ENCODE results near the gene S100B. TPM values are rescaled to one million over a fixed set of nuclear protein-coding genes. Genes with fewer than 3 reads are reported as not detected.

Gene S100B
- total and polyA plus RNA-seq, 2 donors (not counting 3 experiments of a cell fraction or from before 2014, with no cell fraction given): not detected

DNA sequence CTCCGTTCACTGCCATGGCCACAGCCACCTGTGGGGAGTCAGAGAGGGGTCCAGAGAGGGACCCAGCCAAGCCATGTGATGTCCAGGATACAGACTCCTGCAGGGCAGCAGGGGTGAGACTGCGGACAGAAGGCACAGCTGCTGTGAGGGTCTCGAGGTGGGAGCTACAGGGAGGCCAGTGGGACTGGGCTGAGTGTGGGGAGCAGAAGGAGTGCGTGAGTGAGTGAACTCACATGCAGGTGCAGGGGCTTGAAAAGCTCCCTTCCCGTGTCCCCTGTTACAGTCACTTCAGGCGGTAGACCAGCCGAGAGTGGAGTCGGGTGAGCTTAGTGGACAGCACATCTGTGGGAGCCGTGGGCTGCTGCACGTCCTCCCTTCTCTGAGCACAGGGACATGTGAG, 42.4 kb downstream of the S100B start:
- DNase-seq (ENCODE audit: low read depth, low spot score) (no peak), FAIRE-seq (no peak)
- Histone ChIP-seq H3K36me3 (ENCODE audit: control insufficient read depth in 2 of 2, extremely low read depth in 1 of 2, insufficient read depth in 2 of 2, low read length in 2 of 2) (peaks cover 8 to 70% of the 10 kb centered on the region in 2 experiments), H3K9me3 (replicated peaks; ENCODE audit: control insufficient read depth, insufficient read depth, low read length) (no peaks in the 10 kb centered on the region), H3K27me3 (ENCODE audit: control insufficient read depth in 2 of 2, insufficient read depth in 2 of 2, low read length in 2 of 2) (no peaks in the 10 kb centered on the region), H3K9me1 (replicated peaks; ENCODE audit: control insufficient read depth, extremely low read depth, insufficient read depth, low read length) (no peaks in the 10 kb centered on the region), H3K4me1 (ENCODE audit: control insufficient read depth, extremely low read depth, insufficient read depth, low read length) (peaks cover 7% of the 10 kb centered on the region), H3K4me3 (replicated peaks in 1 of 3; ENCODE audit: insufficient read depth in 1 of 3, low read depth in 1 of 3, low read length in 3 of 3) (no peak overlapping the region), H3K9ac (replicated peaks; ENCODE audit: extremely low read depth, insufficient read depth, low read length) (no peak overlapping the region), H3K79me2 (ENCODE audit: control insufficient read depth, insufficient read depth, low read length) (no peaks in the 10 kb centered on the region), H3K27ac (ENCODE audit: insufficient read depth, low read depth, low read length) (no peak overlapping the region), H3K4me2 (ENCODE audit: insufficient read depth, low read length) (no peak overlapping the region), H2AFZ (ENCODE audit: low read depth, low read length) (no peak overlapping the region), H4K20me1 (replicated peaks; ENCODE audit: control insufficient read depth, extremely low read depth, insufficient read depth, low read length) (no peaks in the 10 kb centered on the region)
- ChIA-PET POLR2A (interaction anchor here (0.6 kb wide), 1 partner anchor 47 kb away, joined by 4 read pairs; no protein-coding TSS in a partner anchor), CTCF (no interaction called here)
- TF ChIP-seq POLR2AphosphoS5 (IDR thresholded peaks at IDR 0.05; ENCODE audit: insufficient read depth, low read depth, low read length) (no peak), POLR2A (IDR thresholded peaks at IDR 0.05; ENCODE audit: low read depth, low read length) (no peak), FOS (IDR thresholded peaks at IDR 0.05; ENCODE audit: borderline replicate concordance, insufficient read depth, low read length) (no peak), JUN (IDR thresholded peaks at IDR 0.05; ENCODE audit: borderline replicate concordance, insufficient read depth, insufficient read length, low read depth) (no peak), GATA2 (IDR thresholded peaks at IDR 0.05; ENCODE audit: insufficient read depth, insufficient read length, low read depth, low read length) (no peak), MYC (IDR thresholded peaks at IDR 0.05; ENCODE audit: low read depth, low read length) (no peak), EZH2 (IDR thresholded peaks at IDR 0.05; ENCODE audit: borderline replicate concordance, low read depth, low read length, severe bottlenecking) (no peak)
- TF ChIP-seq, protein P1, sequence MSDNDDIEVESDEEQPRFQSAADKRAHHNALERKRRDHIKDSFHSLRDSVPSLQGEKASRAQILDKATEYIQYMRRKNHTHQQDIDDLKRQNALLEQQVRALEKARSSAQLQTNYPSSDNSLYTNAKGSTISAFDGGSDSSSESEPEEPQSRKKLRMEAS (IDR thresholded peaks at IDR 0.05; ENCODE audit: insufficient read depth, insufficient read length): no peak
- TF ChIP-seq, protein P2, sequence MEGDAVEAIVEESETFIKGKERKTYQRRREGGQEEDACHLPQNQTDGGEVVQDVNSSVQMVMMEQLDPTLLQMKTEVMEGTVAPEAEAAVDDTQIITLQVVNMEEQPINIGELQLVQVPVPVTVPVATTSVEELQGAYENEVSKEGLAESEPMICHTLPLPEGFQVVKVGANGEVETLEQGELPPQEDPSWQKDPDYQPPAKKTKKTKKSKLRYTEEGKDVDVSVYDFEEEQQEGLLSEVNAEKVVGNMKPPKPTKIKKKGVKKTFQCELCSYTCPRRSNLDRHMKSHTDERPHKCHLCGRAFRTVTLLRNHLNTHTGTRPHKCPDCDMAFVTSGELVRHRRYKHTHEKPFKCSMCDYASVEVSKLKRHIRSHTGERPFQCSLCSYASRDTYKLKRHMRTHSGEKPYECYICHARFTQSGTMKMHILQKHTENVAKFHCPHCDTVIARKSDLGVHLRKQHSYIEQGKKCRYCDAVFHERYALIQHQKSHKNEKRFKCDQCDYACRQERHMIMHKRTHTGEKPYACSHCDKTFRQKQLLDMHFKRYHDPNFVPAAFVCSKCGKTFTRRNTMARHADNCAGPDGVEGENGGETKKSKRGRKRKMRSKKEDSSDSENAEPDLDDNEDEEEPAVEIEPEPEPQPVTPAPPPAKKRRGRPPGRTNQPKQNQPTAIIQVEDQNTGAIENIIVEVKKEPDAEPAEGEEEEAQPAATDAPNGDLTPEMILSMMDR (IDR thresholded peaks at IDR 0.05; ENCODE audit: extremely low read depth in 1 of 2, insufficient read depth in 1 of 2, low read depth in 1 of 2, low read length in 2 of 2): no peak
- dilution Hi-C loops (cut with MboI; ENCODE audit: extremely low pct_ligation_motif_present, low sequenced_read_pairs): no loop called here
- intact Hi-C loops (cut with micrococcal nuclease): no loop called here
- BruUV-seq (replicated peaks): no TSS peak

Measured in endothelial cell of umbilical vein (primary cell).